Type B pancreatic cell (in vitro differentiated cells): ENCODE results near the gene C1QL1. TPM values are rescaled to one million over a fixed set of nuclear protein-coding genes. Genes with fewer than 3 reads are reported as not detected.

Source experiments
- DNase-seq: peaks from one replicate; pipeline ENCODE4 v3.0.0; 2021; ENCODE audit warnings: mixed read lengths; ENCODE audit not compliant: unreplicated experiment; ENCODE audit errors: extremely low spot score
- H3K27ac Mint-ChIP-seq: 2 replicates; pipeline ENCODE4 v1.8.0; 2021; ENCODE audit warnings: mild to moderate bottlenecking, mixed read lengths
- H3K27me3 Mint-ChIP-seq: 2 replicates; pipeline ENCODE4 v1.8.0; 2021; ENCODE audit warnings: mixed read lengths
- H3K36me3 Mint-ChIP-seq: 2 replicates; pipeline ENCODE4 v1.8.0; 2021; ENCODE audit warnings: mixed read lengths
- H3K4me1 Mint-ChIP-seq: one replicate; pipeline ENCODE4 v1.8.0; 2021; ENCODE audit warnings: mixed read lengths; ENCODE audit not compliant: unreplicated experiment
- H3K4me3 Mint-ChIP-seq: 2 replicates; pipeline ENCODE4 v1.8.0; 2021; ENCODE audit warnings: mild to moderate bottlenecking, mixed read lengths
- H3K9me3 Mint-ChIP-seq: 2 replicates; pipeline ENCODE4 v1.8.0; 2021; ENCODE audit warnings: mixed read lengths
- CTCF ChIP-seq: fragments of 200-600 bp; sonication (generic); conservative IDR thresholded peaks from 2 replicates; pipeline ENCODE4 v1.5.0; 2021; ENCODE audit warnings: antibody characterized with exemption, mild to moderate bottlenecking
- microRNA-seq: library from miRNA; unstranded; fragments of <30 nt; microRNA quantifications from one replicate; pipeline ENCODE4, GENCODE V29; 2020
- total RNA-seq: library from RNA; stranded (reverse); gene quantifications from 2 replicates; pipeline ENCODE4 v1.2.1, GENCODE V29; 2021; ENCODE audit warnings: low replicate concordance

The C1QL1 gene
- total RNA-seq, 1 donor from 2014 or later, result 15.6 TPM

GRCh38 chr17:44912763-44913544, 55.1 kb downstream of the C1QL1 start:
- H3K27me3 Mint-ChIP-seq, result peaks cover 51% of the 10 kb centered on the region
- H3K9me3 Mint-ChIP-seq, result no peaks in the 10 kb centered on the region
- DNase-seq, result no peak
- peaks cover 6% of the 10 kb centered on the region for H3K4me1 Mint-ChIP-seq
- H3K36me3 Mint-ChIP-seq, result no peaks in the 10 kb centered on the region
- peak overlapping the region; percentile 31 for H3K4me3 Mint-ChIP-seq
- H3K27ac Mint-ChIP-seq, result no peak overlapping the region
- TF ChIP-seq CTCF, result no peak

GRCh38 chr17:44911133-44912001, 56.7 kb downstream of the C1QL1 start:
- peak; percentile 76 for TF ChIP-seq CTCF
- Mint-ChIP-seq H3K4me1 (peaks cover 6% of the 10 kb centered on the region), H3K4me3 (peak overlapping the region; percentile 44), H3K27me3 (peaks cover 52% of the 10 kb centered on the region), H3K9me3 (no peaks in the 10 kb centered on the region), H3K27ac (no peak overlapping the region), H3K36me3 (no peaks in the 10 kb centered on the region)
- DNase-seq, result no peak

- H3K4me3 Mint-ChIP-seq, result peak overlapping the region; percentile 44
- no peak for TF ChIP-seq CTCF
- H3K27ac Mint-ChIP-seq, result no peak overlapping the region
- H3K36me3 Mint-ChIP-seq, result no peaks in the 10 kb centered on the region
- DNase-seq, result no peak
- peaks cover 55% of the 10 kb centered on the region for H3K27me3 Mint-ChIP-seq
- H3K9me3 Mint-ChIP-seq, result no peaks in the 10 kb centered on the region
- peaks cover 6% of the 10 kb centered on the region for H3K4me1 Mint-ChIP-seq
These were observed 57.6 kb downstream of the C1QL1 start for GRCh38 chr17:44910231-44911106.

Small RNA genes within 50 kb of the gene (microRNA-seq; reads per million reads assigned to microRNA genes)
- gene MIR6783, result 1.7 reads per million

Other genes with a start within 250 kb of the C1QL1 start
- gene ADAM11, start 209.3 kb downstream of the C1QL1 start, total RNA-seq, result 4.6 and 4.7 TPM in 2 replicates
- gene GJC1, start 138.0 kb downstream of the C1QL1 start, total RNA-seq, result 20.2 and 62.6 TPM in 2 replicates
- gene HIGD1B, start 120.4 kb downstream of the C1QL1 start, total RNA-seq, result not detected in 2 replicates
- gene EFTUD2, start 68.9 kb downstream of the C1QL1 start, total RNA-seq, result 111 and 122 TPM in 2 replicates
- gene GFAP, start 52.8 kb downstream of the C1QL1 start, total RNA-seq, result 0.10 and 0.26 TPM in 2 replicates
- gene KIF18B, start 20.5 kb downstream of the C1QL1 start, total RNA-seq, result 14.8 and 49.3 TPM in 2 replicates
- 40.3 and 57.5 TPM in 2 replicates for gene DCAKD, start 83.3 kb upstream of the C1QL1 start, total RNA-seq
- 97.0 and 98.8 TPM in 2 replicates for gene NMT1, start 93.0 kb upstream of the C1QL1 start, total RNA-seq
- 45.8 and 56.1 TPM in 2 replicates for gene PLCD3, start 164.2 kb upstream of the C1QL1 start, total RNA-seq
- gene ACBD4, start 167.4 kb upstream of the C1QL1 start, total RNA-seq, result 9.8 and 11.5 TPM in 2 replicates
- 27.5 and 34.5 TPM in 2 replicates for gene HEXIM1, start 180.2 kb upstream of the C1QL1 start, total RNA-seq
- 5.3 and 11.5 TPM in 2 replicates for gene HEXIM2, start 193.6 kb upstream of the C1QL1 start, total RNA-seq